H1 (cell line): ENCODE results near the gene NXPE1.

Experiments
- BRCA1 ChIP-seq: IDR thresholded peaks from 2 replicates; pipeline ENCODE4 v1.6.1; 2012; ENCODE audit warnings: low read depth, low read length, improper control_type of control experiment
- EZH2 ChIP-seq: fragments of 200-600 bp; sonication (generic); IDR thresholded peaks from 2 replicates; pipeline ENCODE4 v1.7.1; 2012; ENCODE audit warnings: low read depth, mild to moderate bottlenecking, moderate library complexity, low read length, inconsistent platforms; ENCODE audit not compliant: severe bottlenecking
- POLR2A ChIP-seq, 2 experiments: IDR thresholded peaks; 1 replicate in 1 of 2; 2 replicates in 1 of 2; pipeline ENCODE4 v1.6.1; 2011; ENCODE audit warnings: low read depth in 2 of 2, low read length in 2 of 2, mild to moderate bottlenecking in 2 of 2; ENCODE audit errors: control extremely low read depth in 1 of 2
- RAD21 ChIP-seq, 2 experiments: IDR thresholded peaks in 1 of 2; conservative IDR thresholded peaks in 1 of 2; 2 replicates each; pipeline ENCODE4 v1.6.1; 2011; ENCODE audit warnings: low read depth in 2 of 2, low read length in 2 of 2, improper control_type of control experiment in 1 of 2, inconsistent platforms in 1 of 2, mild to moderate bottlenecking in 1 of 2, moderate library complexity in 1 of 2
- TAF1 ChIP-seq: IDR thresholded peaks from 2 replicates; pipeline ENCODE4 v1.6.1; 2011; ENCODE audit warnings: mild to moderate bottlenecking, low read depth, low read length
- TF ChIP-seq, protein P1 (sequence below), 3 experiments: IDR thresholded peaks; 1 replicate in 2 of 3; 2 replicates in 1 of 3; pipeline versions ENCODE4 v1.5.1 to v1.6.1; 2011; ENCODE audit warnings: low read length in 3 of 3, mild to moderate bottlenecking in 3 of 3, inconsistent platforms in 2 of 3, low read depth in 1 of 3, moderate library complexity in 1 of 3; ENCODE audit not compliant: insufficient read depth in 1 of 3; ENCODE audit errors: control extremely low read depth in 1 of 3

DNA sequence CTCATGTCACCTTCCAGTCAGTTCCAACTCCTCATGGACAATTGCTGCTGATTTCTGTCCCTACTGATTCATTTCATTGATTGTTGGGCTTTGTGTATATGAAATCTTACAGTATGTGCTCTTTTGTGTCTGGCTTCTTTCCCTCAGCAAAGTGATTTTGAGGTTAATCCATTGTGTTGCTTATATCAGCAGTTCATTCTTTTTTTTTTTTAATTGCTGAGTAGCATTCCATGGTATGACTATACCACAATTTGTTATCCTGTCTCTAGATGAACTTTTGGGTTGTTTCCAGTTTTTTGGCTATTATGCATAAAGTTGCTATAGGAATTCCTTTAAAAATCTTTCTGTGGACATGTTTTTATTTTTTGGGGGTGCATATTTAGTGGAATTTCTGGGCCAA, 59.9 kb downstream of the NXPE1 start:
- TF ChIP-seq, protein P1, sequence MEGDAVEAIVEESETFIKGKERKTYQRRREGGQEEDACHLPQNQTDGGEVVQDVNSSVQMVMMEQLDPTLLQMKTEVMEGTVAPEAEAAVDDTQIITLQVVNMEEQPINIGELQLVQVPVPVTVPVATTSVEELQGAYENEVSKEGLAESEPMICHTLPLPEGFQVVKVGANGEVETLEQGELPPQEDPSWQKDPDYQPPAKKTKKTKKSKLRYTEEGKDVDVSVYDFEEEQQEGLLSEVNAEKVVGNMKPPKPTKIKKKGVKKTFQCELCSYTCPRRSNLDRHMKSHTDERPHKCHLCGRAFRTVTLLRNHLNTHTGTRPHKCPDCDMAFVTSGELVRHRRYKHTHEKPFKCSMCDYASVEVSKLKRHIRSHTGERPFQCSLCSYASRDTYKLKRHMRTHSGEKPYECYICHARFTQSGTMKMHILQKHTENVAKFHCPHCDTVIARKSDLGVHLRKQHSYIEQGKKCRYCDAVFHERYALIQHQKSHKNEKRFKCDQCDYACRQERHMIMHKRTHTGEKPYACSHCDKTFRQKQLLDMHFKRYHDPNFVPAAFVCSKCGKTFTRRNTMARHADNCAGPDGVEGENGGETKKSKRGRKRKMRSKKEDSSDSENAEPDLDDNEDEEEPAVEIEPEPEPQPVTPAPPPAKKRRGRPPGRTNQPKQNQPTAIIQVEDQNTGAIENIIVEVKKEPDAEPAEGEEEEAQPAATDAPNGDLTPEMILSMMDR (IDR thresholded peaks at IDR 0.05; ENCODE audit: control extremely low read depth in 1 of 3, insufficient read depth in 1 of 3, low read depth in 1 of 3, low read length in 3 of 3) = no peak
- TF ChIP-seq EZH2 = no peak
- TF ChIP-seq POLR2A (IDR thresholded peaks at IDR 0.05; ENCODE audit: control extremely low read depth in 1 of 2, low read depth in 2 of 2, low read length in 2 of 2) = no peak
- no peak for TF ChIP-seq BRCA1
- TF ChIP-seq RAD21 (IDR thresholded peaks at IDR 0.05 in 1 of 2, conservative IDR thresholded peaks at IDR 0.05 in 1 of 2; ENCODE audit: low read depth in 2 of 2, low read length in 2 of 2) = no peak
- TF ChIP-seq TAF1 = no peak
